ENCODE data around the gene DPM2. TPM values are rescaled to one million over a fixed set of nuclear protein-coding genes. Genes with fewer than 3 reads are reported as not detected.
A peak's percentile ranks its signal among the peaks of the same experiment; 100 is the strongest.

Gene DPM2
- total RNA-seq, 1 donor: 10.1 TPM

DNA sequence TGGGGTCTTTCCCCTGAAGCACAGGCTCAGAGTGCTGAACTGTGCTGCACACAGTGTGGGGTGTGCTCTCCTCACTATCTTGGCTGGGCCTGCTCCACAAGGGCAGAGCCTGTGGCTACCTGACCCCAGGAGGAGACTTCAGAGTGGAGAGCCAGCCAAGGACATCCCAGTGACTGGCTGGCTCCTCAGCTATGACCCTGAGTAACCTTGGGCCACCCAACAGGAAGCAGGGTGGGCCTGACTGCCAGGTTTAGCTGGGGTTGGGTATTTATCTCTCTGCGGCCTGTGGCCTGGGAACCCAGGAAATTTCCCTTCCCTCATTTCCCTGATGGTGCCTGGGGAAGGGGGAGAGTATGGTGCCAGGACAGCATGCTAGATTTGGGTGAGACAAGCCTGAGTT, 45.3 kb upstream of the DPM2 start:
- H3K4me3 ChIP-seq (ENCODE audit: insufficient read depth, low read length): no peak overlapping the region
- peaks cover 25% of the 10 kb centered on the region for H3K79me2 ChIP-seq (ENCODE audit: insufficient read depth, low read length)
- H3K4me1 ChIP-seq (ENCODE audit: insufficient read depth, low read length): peaks cover 32% of the 10 kb centered on the region
- H3K27me3 ChIP-seq (ENCODE audit: insufficient read depth, low read length): no peaks in the 10 kb centered on the region
- no peak overlapping the region for H3K4me2 ChIP-seq (ENCODE audit: insufficient read depth, low read length)
- H3K9me3 ChIP-seq (ENCODE audit: low read depth, low read length): no peaks in the 10 kb centered on the region
- DNase-seq (ENCODE audit: insufficient read length, low spot score, missing footprints): peak; percentile 36
- H2AFZ ChIP-seq (ENCODE audit: low read length): no peak overlapping the region
- peaks cover 21% of the 10 kb centered on the region for H4K20me1 ChIP-seq (ENCODE audit: insufficient read depth, low read length)
- TF ChIP-seq CTCF (IDR thresholded peaks at IDR 0.05; ENCODE audit: extremely low read depth, low read depth, low read length): no peak
- no peaks in the 10 kb centered on the region for H3K36me3 ChIP-seq (ENCODE audit: insufficient read depth, low read length)
- H3K27ac ChIP-seq (ENCODE audit: low read depth, low read length): no peak overlapping the region

GRCh38 chr9:127981559-127982121, 44.0 kb upstream of the DPM2 start:
- no peak for TF ChIP-seq CTCF (IDR thresholded peaks at IDR 0.05; ENCODE audit: extremely low read depth, low read depth, low read length)
- peak overlapping the region; percentile 86 for H2AFZ ChIP-seq (ENCODE audit: low read length)
- H3K9me3 ChIP-seq (ENCODE audit: low read depth, low read length): no peaks in the 10 kb centered on the region
- peaks cover 34% of the 10 kb centered on the region for H4K20me1 ChIP-seq (ENCODE audit: insufficient read depth, low read length)
- DNase-seq (ENCODE audit: insufficient read length, low spot score, missing footprints): peak; percentile 1
- H3K79me2 ChIP-seq (ENCODE audit: insufficient read depth, low read length): peaks cover 38% of the 10 kb centered on the region
- peaks cover 37% of the 10 kb centered on the region for H3K4me1 ChIP-seq (ENCODE audit: insufficient read depth, low read length)
- H3K27ac ChIP-seq (ENCODE audit: low read depth, low read length): peak overlapping the region; percentile 79
- H3K4me2 ChIP-seq (ENCODE audit: insufficient read depth, low read length): peak overlapping the region; percentile 91
- no peaks in the 10 kb centered on the region for H3K36me3 ChIP-seq (ENCODE audit: insufficient read depth, low read length)
- peak overlapping the region; percentile 89 for H3K4me3 ChIP-seq (ENCODE audit: insufficient read depth, low read length)
- H3K27me3 ChIP-seq (ENCODE audit: insufficient read depth, low read length): no peaks in the 10 kb centered on the region

GRCh38 chr9:127980706-127981558, 43.3 kb upstream of the DPM2 start, which contains the start of gene EEIG1:
Gene EEIG1 (minus strand): TSS chr9:127980989. CDS start chr9:127980137, 852 bp downstream.
- peak within 1 kb of the TSS; percentile 86 for H2AFZ ChIP-seq (ENCODE audit: low read length)
- H3K4me1 ChIP-seq (ENCODE audit: insufficient read depth, low read length): peaks cover 37% of the 10 kb centered on the region
- no peaks in the 10 kb centered on the region for H3K36me3 ChIP-seq (ENCODE audit: insufficient read depth, low read length)
- DNase-seq (ENCODE audit: insufficient read length, low spot score, missing footprints): peak; percentile 99
- peak within 1 kb of the TSS; percentile 97 for H3K4me2 ChIP-seq (ENCODE audit: insufficient read depth, low read length)
- peaks cover 45% of the 10 kb centered on the region for H3K79me2 ChIP-seq (ENCODE audit: insufficient read depth, low read length)
- TF ChIP-seq CTCF (IDR thresholded peaks at IDR 0.05; ENCODE audit: extremely low read depth, low read depth, low read length): no peak
- H3K9me3 ChIP-seq (ENCODE audit: low read depth, low read length): no peaks in the 10 kb centered on the region
- peaks cover 41% of the 10 kb centered on the region for H4K20me1 ChIP-seq (ENCODE audit: insufficient read depth, low read length)
- H3K27ac ChIP-seq (ENCODE audit: low read depth, low read length): peak within 1 kb of the TSS; percentile 79
- no peaks in the 10 kb centered on the region for H3K27me3 ChIP-seq (ENCODE audit: insufficient read depth, low read length)
- peak within 1 kb of the TSS; percentile 89 for H3K4me3 ChIP-seq (ENCODE audit: insufficient read depth, low read length)

Data from osteoblast (primary cell).